Activated B cell treated with CpG ODN at 0.5 μM for 24 hours (primary cell): ENCODE data around the gene PAX5. TPM values are rescaled to one million over a fixed set of nuclear protein-coding genes. Genes with fewer than 3 reads are reported as not detected.
A peak's percentile ranks its signal among the peaks of the same experiment; 100 is the strongest.
"Not testable (repeated sequence)": the region's sequence is repeated elsewhere in the genome, so short reads cannot be mapped to it uniquely, and the experiment has no call there.

Experiments
- ATAC-seq: fragments of 200-7000 bp; cut with Tn5 transposase; one replicate; pipeline ENCODE4 v1.10.0; 2021; ENCODE audit warnings: low read depth, mild to moderate bottlenecking, moderate library complexity
- CTCF ChIA-PET: fragments of 350-600 bp; sonication (Branson Sonifier 250); formaldehyde crosslinking; loops from one replicate; lab custom pipeline; 2021; ENCODE audit warnings: antibody characterized with exemption; lab: Charles Lee
- POLR2A ChIA-PET: fragments of 350-600 bp; sonication (Branson Sonifier 250); formaldehyde crosslinking; loops from one replicate; lab custom pipeline; 2021; ENCODE audit warnings: antibody characterized with exemption; lab: Charles Lee
- DNase-seq: peaks from one replicate; pipeline ENCODE4 v3.0.0; 2022
- H3K27ac Mint-ChIP-seq: one replicate; pipeline ENCODE4 v1.8.0; 2020; ENCODE audit warnings: mixed read lengths
- H3K27me3 Mint-ChIP-seq: one replicate; pipeline ENCODE4 v1.8.0; 2021; ENCODE audit warnings: mixed read lengths
- H3K36me3 Mint-ChIP-seq: one replicate; pipeline ENCODE4 v1.8.0; 2021; ENCODE audit warnings: low read depth, mixed read lengths
- H3K4me1 Mint-ChIP-seq: one replicate; pipeline ENCODE4 v1.8.0; 2021; ENCODE audit warnings: mixed read lengths
- H3K4me3 Mint-ChIP-seq: one replicate; pipeline ENCODE4 v1.8.0; 2020; ENCODE audit warnings: mild to moderate bottlenecking, mixed read lengths
- H3K9me3 Mint-ChIP-seq: one replicate; pipeline ENCODE4 v1.8.0; 2020; ENCODE audit warnings: mixed read lengths
- CTCF ChIP-seq: fragments of 200-600 bp; IDR thresholded peaks from one replicate; pipeline ENCODE4 v1.8.0; 2022; ENCODE audit warnings: antibody characterized with exemption, mild to moderate bottlenecking
- intact Hi-C: fragments of 100-400 bp; cut with micrococcal nuclease; formaldehyde crosslinking; loops from one replicate; pipeline ENCODE4 v1.15.1; 2024
- total RNA-seq: library from RNA; stranded (reverse); gene quantifications from 2 replicates; pipeline ENCODE4 v1.2.3, GENCODE V29; 2022

The PAX5 gene
- total RNA-seq, 1 donor from 2014 or later: 619 TPM

GRCh38 chr9:37079370-37080164 lies 45.5 kb upstream of the PAX5 start:
- H3K4me3 Mint-ChIP-seq: peak overlapping the region; percentile 94
- intact Hi-C loops: loop anchor here (1.0 to 5.0 kb wide), 4 partner anchors 41 to 243 kb away; partner anchors contain the start of gene ZCCHC7
- H3K27me3 Mint-ChIP-seq: no peaks in the 10 kb centered on the region
- ATAC-seq: peak; percentile 93
- DNase-seq: peak; percentile 78
- H3K36me3 Mint-ChIP-seq: peaks cover 19% of the 10 kb centered on the region
- H3K4me1 Mint-ChIP-seq: peaks cover 78% of the 10 kb centered on the region
- H3K9me3 Mint-ChIP-seq: no peaks in the 10 kb centered on the region
- POLR2A ChIA-PET: interaction anchor here (0.6 to 7.3 kb wide), 25 partner anchors 9 to 331 kb away, joined by 3 to 54 read pairs (median 4); partner anchors contain the start of genes PAX5 and ZCCHC7
- TF ChIP-seq CTCF: no peak
- peak overlapping the region; percentile 95 for H3K27ac Mint-ChIP-seq
- CTCF ChIA-PET: interaction anchor here (0.5 to 1.3 kb wide), 4 partner anchors 53 to 323 kb away, joined by 3 read pairs; no protein-coding TSS in a partner anchor

- DNase-seq: not testable (repeated sequence)
- peak overlapping the region; percentile 90 for H3K27ac Mint-ChIP-seq
These were observed 40.7 kb upstream of the PAX5 start for GRCh38 chr9:37074790-37075189.

GRCh38 chr9:37066139-37066725 lies 32.2 kb upstream of the PAX5 start:
- Mint-ChIP-seq H3K36me3 (no peaks in the 10 kb centered on the region), H3K9me3 (no peaks in the 10 kb centered on the region), H3K27me3 (no peaks in the 10 kb centered on the region), H3K4me3 (peak overlapping the region; percentile 21), H3K27ac (peak overlapping the region; percentile 76), H3K4me1 (peaks cover 44% of the 10 kb centered on the region)
- DNase-seq (peak; percentile 20), ATAC-seq (peak; percentile 91)
- no peak for TF ChIP-seq CTCF
- intact Hi-C loops: loop anchor here (2.0 kb wide), 1 partner anchor 13 kb away; no protein-coding TSS in a partner anchor
- ChIA-PET POLR2A (interaction anchor here (1.4 kb wide), 1 partner anchor 13 kb away, joined by 4 read pairs; no protein-coding TSS in a partner anchor), CTCF (interaction anchor here (0.7 kb wide), 1 partner anchor 263 kb away, joined by 4 read pairs; no protein-coding TSS in a partner anchor)

More at GRCh38 chr9:37074790-37075189, 40.7 kb upstream of the PAX5 start:
- ATAC-seq: peak; percentile 22
- Mint-ChIP-seq H3K4me1 (peaks cover 50% of the 10 kb centered on the region), H3K4me3 (peak overlapping the region; percentile 73)
- H3K9me3 Mint-ChIP-seq, H3K36me3 Mint-ChIP-seq, CTCF ChIA-PET, H3K27me3 Mint-ChIP-seq: not testable (repeated sequence)
- POLR2A ChIA-PET: interaction anchor here (0.6 kb wide), 1 partner anchor 21 kb away, joined by 4 read pairs; no protein-coding TSS in a partner anchor
- intact Hi-C loops: loop anchor here (5.0 kb wide), 1 partner anchor 228 kb away; no protein-coding TSS in a partner anchor

GRCh38 chr9:37062336-37062735 lies 28.3 kb upstream of the PAX5 start:
- H3K9me3 Mint-ChIP-seq: no peaks in the 10 kb centered on the region
- no peak overlapping the region for H3K27ac Mint-ChIP-seq
- no peak overlapping the region for H3K4me3 Mint-ChIP-seq
- H3K27me3 Mint-ChIP-seq: no peaks in the 10 kb centered on the region
- ChIA-PET CTCF (no interaction called here), POLR2A (interaction anchor here (1.1 to 1.3 kb wide), 3 partner anchors 25 to 51 kb away, joined by 3 to 6 read pairs (median 5); no protein-coding TSS in a partner anchor)
- TF ChIP-seq CTCF: no peak
- no peaks in the 10 kb centered on the region for H3K36me3 Mint-ChIP-seq
- DNase-seq (no peak), ATAC-seq (no peak)
- peaks cover 49% of the 10 kb centered on the region for H3K4me1 Mint-ChIP-seq
- intact Hi-C loops: no loop called here

- Mint-ChIP-seq H3K27me3 (no peaks in the 10 kb centered on the region), H3K4me3 (no peak overlapping the region), H3K36me3 (no peaks in the 10 kb centered on the region), H3K4me1 (peaks cover 49% of the 10 kb centered on the region), H3K9me3 (no peaks in the 10 kb centered on the region), H3K27ac (no peak overlapping the region)
- ChIA-PET CTCF (no interaction called here), POLR2A (interaction anchor here (1.1 to 1.4 kb wide), 4 partner anchors 19 to 51 kb away, joined by 3 to 7 read pairs (median 6); no protein-coding TSS in a partner anchor)
- intact Hi-C loops: no loop called here
- TF ChIP-seq CTCF: no peak
- DNase-seq (no peak), ATAC-seq (no peak)
These were observed 27.7 kb upstream of the PAX5 start for GRCh38 chr9:37061768-37062167.
